ENCODE measurements around the gene UFC1.

DNA sequence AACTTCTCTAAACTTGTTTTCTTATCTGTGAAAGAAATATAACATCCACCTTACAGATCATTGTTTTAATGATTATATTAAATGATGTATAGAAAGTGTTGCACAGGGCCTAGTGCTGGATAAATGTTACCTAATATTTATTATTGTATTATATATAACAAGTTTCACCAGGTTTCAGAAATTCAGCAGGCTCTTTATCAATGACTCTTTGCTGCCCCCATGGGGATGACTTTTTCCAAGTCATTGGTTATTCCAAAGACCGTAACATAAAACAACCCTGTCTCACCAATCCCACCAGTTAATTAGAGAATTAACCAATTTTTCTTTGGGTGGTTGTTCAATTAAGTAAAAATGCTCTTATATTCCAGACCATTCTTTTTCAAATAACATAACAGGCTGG lies 14.0 kb upstream of the UFC1 start:
- TF ChIP-seq, protein P1, sequence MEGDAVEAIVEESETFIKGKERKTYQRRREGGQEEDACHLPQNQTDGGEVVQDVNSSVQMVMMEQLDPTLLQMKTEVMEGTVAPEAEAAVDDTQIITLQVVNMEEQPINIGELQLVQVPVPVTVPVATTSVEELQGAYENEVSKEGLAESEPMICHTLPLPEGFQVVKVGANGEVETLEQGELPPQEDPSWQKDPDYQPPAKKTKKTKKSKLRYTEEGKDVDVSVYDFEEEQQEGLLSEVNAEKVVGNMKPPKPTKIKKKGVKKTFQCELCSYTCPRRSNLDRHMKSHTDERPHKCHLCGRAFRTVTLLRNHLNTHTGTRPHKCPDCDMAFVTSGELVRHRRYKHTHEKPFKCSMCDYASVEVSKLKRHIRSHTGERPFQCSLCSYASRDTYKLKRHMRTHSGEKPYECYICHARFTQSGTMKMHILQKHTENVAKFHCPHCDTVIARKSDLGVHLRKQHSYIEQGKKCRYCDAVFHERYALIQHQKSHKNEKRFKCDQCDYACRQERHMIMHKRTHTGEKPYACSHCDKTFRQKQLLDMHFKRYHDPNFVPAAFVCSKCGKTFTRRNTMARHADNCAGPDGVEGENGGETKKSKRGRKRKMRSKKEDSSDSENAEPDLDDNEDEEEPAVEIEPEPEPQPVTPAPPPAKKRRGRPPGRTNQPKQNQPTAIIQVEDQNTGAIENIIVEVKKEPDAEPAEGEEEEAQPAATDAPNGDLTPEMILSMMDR (IDR thresholded peaks at IDR 0.05): no peak
- no peak for TF ChIP-seq EP300 (IDR thresholded peaks at IDR 0.05)
